Mesenteric fat pad (tissue), 1 donor: ENCODE data around the gene CLDN3. TPM values are rescaled to one million over a fixed set of nuclear protein-coding genes. Genes with fewer than 3 reads are reported as not detected.

Experiments
- DNase-seq: peaks from one replicate; pipeline ENCODE4 v3.0.0-alpha.2; 2020; ENCODE audit warnings: low spot score
- total RNA-seq: library from RNA; stranded (reverse); fragmentation: NEBNext Ultra II Directional; extraction: Animal tissue kit (Norgen Biotek cat#: 25700); gene quantifications from one replicate; pipeline ENCODE4 v1.2.1, GENCODE V29; 2021
- donor health status: DM: yes; HTN: yes; CAD: no.

CLDN3 gene
- total RNA-seq, 1 donor from 2014 or later: not detected

- no peak for DNase-seq
These were observed 3.8 kb upstream of the CLDN3 start for GRCh38 chr7:73773700-73774517.

DNA sequence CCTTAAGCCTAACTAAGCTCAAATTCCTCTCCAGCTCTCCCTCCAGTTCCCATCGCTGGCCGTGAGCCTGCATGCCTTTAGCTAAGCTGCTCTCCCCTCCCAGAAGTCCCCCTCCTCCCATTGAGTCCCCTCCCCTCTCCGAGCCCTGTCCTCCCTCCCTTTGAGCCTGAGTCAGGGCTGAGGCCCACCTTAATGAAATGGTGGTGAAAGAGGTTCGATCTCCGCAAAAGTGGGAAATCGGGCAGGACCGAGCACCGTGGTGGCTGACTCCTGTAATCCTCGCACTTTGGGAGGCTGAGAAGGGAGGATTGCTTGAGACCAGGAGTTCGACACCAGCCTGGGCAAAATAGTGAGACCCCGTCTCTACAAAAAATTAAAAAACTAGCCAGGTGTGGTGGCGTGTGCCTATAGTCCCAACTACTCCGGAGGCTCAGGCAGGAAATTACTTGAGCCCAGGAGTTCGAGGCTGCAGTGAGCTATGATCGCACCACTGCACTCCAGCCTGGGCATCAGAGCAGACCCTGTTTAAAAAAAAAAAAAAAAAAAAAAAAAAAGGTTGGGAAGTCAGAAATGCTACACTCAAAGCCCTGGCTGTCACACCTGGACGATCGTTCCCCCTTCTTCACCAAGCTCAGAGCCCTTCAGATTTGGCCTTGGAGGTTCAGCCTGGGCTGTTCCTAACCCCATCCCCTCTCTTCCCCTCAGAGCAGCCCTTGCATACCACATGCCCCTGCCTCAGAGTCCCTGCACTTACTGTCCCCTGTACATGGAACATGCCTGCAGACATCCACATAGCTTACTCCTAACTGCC is 995 bp upstream of the CLDN3 start:
- no peak for DNase-seq

- no peak for DNase-seq
These were observed 529 bp downstream of the CLDN3 start for GRCh38 chr7:73769481-73770001.

DNA sequence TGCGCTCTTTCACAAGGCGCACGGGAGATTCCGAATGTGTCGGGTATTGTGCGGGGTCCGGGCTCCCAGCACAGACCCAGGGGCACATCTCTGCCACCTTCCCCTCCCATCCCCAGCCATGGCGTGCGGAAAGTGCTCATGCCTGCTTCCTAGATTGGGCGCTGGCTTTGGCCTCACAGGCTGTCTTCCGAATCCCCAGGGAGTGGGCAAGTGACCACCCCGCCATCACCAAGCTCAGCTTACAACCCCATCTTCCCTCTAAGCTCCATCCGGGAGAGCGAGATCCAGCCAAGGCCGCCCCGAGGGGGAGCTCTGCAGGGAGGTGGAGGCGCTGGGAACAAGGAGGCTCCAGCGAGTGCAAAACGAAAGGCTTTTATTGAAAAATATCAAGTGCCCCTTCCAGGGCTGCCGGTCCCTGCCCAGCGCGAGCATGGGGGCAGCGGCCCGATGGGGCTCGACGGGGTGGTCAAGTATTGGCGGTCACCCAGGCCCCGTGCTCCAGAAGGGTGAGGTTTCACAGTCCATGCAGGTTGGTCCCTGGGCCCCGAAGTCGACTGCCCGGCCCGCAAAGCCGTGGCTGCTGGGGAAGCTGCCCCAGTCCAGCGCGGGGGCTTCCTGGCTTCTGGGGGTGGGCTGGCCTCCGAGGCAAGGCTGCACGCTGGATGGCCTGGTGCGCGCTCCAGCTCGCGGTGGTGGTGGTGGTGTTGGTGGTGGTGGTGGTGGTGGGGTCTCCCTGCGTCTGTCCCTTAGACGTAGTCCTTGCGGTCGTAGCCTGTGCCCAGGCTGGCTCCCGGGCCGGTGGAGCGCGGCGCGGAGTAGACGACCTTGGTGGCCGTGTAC is 1.2 kb downstream of the CLDN3 start:
- DNase-seq: no peak

GRCh38 chr7:73766556-73767229 is 3.4 kb downstream of the CLDN3 start:
- no peak for DNase-seq

DNA sequence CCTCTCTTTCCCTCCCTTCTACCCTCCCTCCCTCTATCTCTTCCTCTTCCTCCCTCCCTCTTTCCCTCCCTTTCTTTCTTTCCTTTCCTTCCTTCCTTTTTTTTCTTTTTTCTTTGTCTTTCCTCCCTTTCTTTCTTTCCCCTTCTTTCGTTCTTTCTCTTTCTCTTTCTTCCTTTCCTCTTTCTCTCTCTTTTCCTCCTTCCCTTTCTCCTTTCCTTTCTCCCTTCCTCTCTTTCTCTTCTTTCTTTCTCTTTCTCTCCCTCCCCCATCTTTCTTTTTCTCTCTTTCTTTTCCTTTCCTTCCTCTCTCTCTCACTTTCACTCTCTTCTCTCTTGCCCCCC is 7.4 kb downstream of the CLDN3 start:
- no peak for DNase-seq

DNA sequence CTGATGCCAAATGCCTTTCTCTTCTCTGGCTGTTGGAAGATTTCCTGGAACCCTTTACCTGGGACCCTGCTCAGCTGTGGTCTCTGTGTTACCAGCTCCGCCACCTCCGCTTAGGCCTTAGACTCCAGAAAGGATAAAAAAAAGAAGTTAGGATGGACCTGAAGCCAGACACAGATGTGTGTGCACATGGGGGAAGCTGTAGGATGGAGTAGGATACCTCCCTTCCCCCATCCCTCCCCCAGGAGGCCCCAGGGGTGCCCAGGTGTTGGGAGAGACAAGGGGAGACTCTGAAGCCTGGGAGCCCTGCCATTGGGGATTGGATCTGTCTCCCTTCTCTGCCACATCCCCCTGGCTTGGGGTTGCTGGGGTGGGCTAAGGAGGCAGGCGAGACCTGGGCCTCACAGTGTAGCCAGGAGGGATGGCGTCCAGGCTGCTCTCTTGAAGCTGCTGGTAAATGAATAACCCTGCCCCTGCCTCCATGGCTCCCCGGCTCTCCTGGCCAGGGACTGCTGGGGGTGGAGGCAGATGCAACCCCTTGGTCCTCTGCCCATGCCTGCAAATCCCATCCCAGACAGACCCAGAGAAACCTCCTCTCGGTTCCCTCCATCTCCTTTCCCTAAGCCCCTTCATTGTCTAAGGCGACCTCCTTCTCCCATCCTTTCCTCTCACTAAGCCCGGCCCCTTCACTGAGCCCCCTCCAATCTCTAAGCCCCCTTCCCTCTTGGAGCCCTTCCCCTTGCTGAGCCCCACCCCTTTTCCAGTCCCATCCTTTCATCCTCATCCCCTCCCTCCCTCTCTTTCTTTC is 8.0 kb downstream of the CLDN3 start:
- DNase-seq: no peak

- DNase-seq: no peak
These were observed 11.4 kb downstream of the CLDN3 start for GRCh38 chr7:73758581-73759138.

GRCh38 chr7:73749931-73750776 is 19.9 kb downstream of the CLDN3 start:
- DNase-seq: no peak

DNA sequence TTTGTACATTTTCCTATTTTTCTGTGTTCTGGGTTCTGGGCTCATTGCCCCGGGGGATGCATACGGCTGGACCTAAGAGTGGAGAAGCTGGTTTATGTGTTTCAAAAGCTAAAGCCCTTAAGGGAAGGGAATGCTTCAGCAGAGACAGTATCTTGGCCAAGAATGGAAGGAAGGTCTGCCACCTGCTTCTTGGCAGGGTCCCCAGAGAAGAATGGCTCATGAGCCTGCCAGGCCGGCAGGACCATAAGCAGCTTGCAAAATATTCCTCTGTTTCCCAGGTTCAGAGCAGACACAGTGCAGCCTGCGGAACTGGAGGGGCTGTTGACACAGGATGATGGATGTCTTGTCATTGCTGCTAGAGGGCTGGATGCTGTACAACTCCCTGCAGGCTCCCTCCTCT is 23.7 kb downstream of the CLDN3 start:
- DNase-seq: no peak

DNA sequence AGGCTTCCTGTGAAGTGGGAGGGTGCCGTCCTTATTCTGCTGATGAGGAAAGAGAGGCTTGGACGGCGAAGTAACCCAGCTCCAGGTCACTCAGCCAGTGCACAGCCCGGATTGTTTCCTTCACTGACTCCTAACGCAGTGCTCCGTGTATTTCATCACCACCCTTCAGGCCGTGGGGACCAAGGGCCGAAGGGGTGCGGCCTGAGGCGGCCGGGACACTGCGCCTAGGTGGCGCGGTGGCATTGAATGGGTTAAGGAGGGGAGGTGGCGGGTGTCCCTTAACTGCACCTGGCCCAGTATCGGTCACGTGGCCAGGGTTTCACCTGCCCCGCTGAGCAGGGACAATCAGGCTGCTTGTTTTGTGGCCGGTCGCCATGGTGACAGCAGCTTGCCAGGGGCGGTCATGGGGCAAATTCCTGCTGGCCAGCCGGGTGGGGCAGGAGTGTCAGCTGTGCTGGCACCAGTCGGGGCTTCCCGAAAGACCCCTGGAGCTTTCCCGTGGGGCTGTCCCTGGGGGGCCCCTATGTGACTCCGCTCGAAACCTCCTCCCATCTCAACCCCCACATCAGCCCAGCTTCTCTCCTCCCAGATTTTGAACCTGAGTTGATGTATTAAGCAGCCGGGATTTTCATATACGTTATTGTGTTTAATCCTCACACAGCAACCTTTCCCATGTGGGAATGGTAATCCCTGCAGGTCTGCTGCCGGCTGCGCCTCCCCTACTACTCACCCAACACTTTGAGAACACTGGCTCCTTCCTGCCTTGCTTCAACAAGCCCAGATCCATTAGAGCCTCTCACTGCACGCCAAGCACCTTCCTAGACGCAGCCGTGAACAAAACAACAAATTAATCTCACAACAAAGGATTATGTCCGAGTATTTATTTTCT is 27.1 kb downstream of the CLDN3 start:
- peak; percentile 92 for DNase-seq

DNA sequence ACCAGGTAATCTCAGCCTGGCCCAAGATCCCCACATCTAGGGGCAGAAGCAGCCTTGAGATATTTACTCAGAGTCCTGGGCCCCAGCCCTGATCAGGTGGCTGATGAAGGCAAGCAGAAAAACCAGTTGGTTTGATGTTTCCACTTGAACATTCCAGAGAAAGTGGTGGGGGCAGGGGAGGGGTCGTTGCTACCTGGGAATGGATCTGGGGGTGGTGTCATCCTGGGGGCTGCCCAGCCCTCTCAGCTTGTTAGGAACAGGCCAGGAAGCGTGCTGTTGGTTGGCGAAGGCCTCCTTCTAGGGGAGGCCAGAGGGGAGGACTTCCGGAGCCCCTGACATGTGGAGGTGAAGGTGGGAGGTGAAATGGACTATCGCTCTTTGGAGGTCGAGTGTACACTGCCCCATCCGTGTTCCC is 27.7 kb downstream of the CLDN3 start:
- DNase-seq: no peak

GRCh38 chr7:73741600-73741999 is 28.5 kb downstream of the CLDN3 start:
- no peak for DNase-seq

DNA sequence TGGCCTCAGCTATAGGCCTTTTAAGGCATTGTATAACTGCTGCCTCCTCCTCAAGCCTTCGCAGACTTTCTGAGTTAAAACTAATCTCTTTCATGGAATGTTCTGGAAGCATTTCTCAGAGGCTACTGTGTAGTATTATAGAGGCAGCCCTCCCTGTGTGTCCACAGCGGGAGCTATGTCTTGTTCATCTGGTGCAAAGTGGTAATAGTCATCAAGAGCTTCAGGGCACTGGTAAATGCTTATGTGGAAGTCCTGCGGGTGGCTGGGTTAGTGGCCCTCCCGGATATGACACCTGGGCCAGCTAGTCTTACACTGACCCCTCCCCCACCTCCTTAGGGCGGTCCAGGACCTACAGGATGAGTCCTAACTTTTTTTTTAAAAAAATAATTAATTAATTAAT is 29.3 kb downstream of the CLDN3 start:
- DNase-seq: no peak

- no peak for DNase-seq
These were observed 29.9 kb downstream of the CLDN3 start for GRCh38 chr7:73740212-73740611.

DNA sequence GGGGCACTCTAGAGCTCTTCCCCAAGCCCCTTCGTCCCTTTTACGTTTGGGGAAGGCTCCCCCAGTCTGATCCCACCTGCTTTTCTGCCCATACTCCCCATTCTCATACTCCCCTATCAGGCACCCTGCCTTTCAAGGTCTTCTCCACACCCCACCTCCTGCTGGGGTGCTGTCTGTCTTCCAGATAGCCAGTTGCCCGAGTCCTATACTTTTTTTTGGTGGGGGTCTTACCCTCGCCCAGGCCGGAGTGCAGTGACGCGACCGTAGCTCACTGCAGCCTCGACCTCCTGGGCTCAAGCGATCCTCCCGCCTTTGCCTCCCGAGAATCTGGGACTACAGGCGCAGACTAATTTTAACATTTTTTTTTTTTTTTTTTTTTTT is 30.7 kb downstream of the CLDN3 start:
- no peak for DNase-seq

- peak; percentile 100 for DNase-seq
These were observed 31.3 kb downstream of the CLDN3 start, which contains the start of gene ABHD11 for GRCh38 chr7:73738612-73739386. ABHD11 (minus strand) TSS chr7:73738802; CDS start chr7:73738770, 32 bp downstream.
